IMR-90 (cell line): ENCODE results near the gene NARS2. TPM values are rescaled to one million over a fixed set of nuclear protein-coding genes. Genes with fewer than 3 reads are reported as not detected.

Experiments used
- ATAC-seq: fragments of 200-7000 bp; cut with Tn5 transposase; 2 replicates; pipeline ENCODE4 v1.9.1; 2020; ENCODE audit warnings: low read depth, mild to moderate bottlenecking, moderate library complexity
- BruUV-seq: library from RNA; stranded (reverse); fragments of 400-500 nt; replicated peaks from 2 replicates; lab custom pipeline; 2021; lab: Mats Ljungman, UMichigan
- CTCF ChIA-PET: fragments of 300-600 bp; formaldehyde crosslinking; extraction: SDS; loops from one replicate; lab custom pipeline; 2021; ENCODE audit warnings: antibody characterized with exemption; lab: Yijun Ruan, JAX
- POLR2A ChIA-PET: fragments of 300-600 bp; sonication (Branson Sonifier 250); formaldehyde crosslinking; loops from one replicate; lab custom pipeline; 2022; ENCODE audit warnings: antibody characterized with exemption; ENCODE audit not compliant: unreplicated experiment; lab: Charles Lee
- DNase-seq: peaks from one replicate; pipeline ENCODE4 v3.0.0; 2013
- H2AFZ ChIP-seq: replicated peaks from 2 replicates; pipeline ENCODE3; 2013; ENCODE audit warnings: low read length, mild to moderate bottlenecking; ENCODE audit not compliant: poor library complexity
- H2AK5ac ChIP-seq: 2 replicates; pipeline ENCODE4 v1.6.1; 2013; ENCODE audit warnings: low read depth, low read length, inconsistent platforms
- H2AK9ac ChIP-seq: replicated peaks from 2 replicates; pipeline ENCODE3; 2013; ENCODE audit warnings: mild to moderate bottlenecking, low read depth, low read length, moderate library complexity; ENCODE audit not compliant: poor library complexity
- H2BK120ac ChIP-seq: 2 replicates; pipeline ENCODE4 v1.6.1; 2013; ENCODE audit warnings: low read depth, low read length, inconsistent platforms
- H2BK15ac ChIP-seq: 3 replicates; pipeline ENCODE4 v1.6.1; 2013; ENCODE audit warnings: low read depth, low read length, inconsistent platforms
- H2BK20ac ChIP-seq: 2 replicates; pipeline ENCODE4 v1.6.1; 2013; ENCODE audit warnings: low read depth, mild to moderate bottlenecking, inconsistent platforms, low read length, moderate library complexity
- H2BK5ac ChIP-seq: 2 replicates; pipeline ENCODE4 v1.6.1; 2013; ENCODE audit warnings: mild to moderate bottlenecking, low read depth, low read length, inconsistent platforms; ENCODE audit not compliant: poor library complexity, severe bottlenecking
- H3K14ac ChIP-seq: replicated peaks from 2 replicates; pipeline ENCODE4 v1.6.1; 2013; ENCODE audit warnings: low read depth, low read length, inconsistent platforms
- H3K18ac ChIP-seq: 2 replicates; pipeline ENCODE4 v1.6.1; 2013; ENCODE audit warnings: low read depth, low read length, control low read depth
- H3K23ac ChIP-seq: 2 replicates; pipeline ENCODE4 v1.6.1; 2013; ENCODE audit warnings: low read depth, low read length, inconsistent platforms
- H3K27ac ChIP-seq: 2 replicates; pipeline ENCODE4 v1.5.1; 2013; ENCODE audit warnings: mild to moderate bottlenecking, control low read depth, low read length; ENCODE audit not compliant: insufficient read depth
- H3K27me3 ChIP-seq: 2 replicates; pipeline ENCODE4 v1.6.1; 2013; ENCODE audit warnings: low read length; ENCODE audit not compliant: control insufficient read depth, insufficient read depth
- H3K36me3 ChIP-seq: 2 replicates; pipeline ENCODE4 v1.6.1; 2013; ENCODE audit warnings: low read length, mixed read lengths; ENCODE audit not compliant: control insufficient read depth, insufficient read depth
- H3K4ac ChIP-seq: 2 replicates; pipeline ENCODE4 v1.6.1; 2013; ENCODE audit warnings: low read depth, low read length, inconsistent platforms
- H3K4me1 ChIP-seq: 2 replicates; pipeline ENCODE4 v1.6.1; 2013; ENCODE audit warnings: low read length, mixed read lengths; ENCODE audit not compliant: control insufficient read depth, insufficient read depth
- H3K4me2 ChIP-seq: 2 replicates; pipeline ENCODE4 v1.6.1; 2013; ENCODE audit warnings: low read depth, mild to moderate bottlenecking, control low read depth, low read length, moderate library complexity
- H3K4me3 ChIP-seq: 2 replicates; pipeline ENCODE4 v1.5.1; 2013; ENCODE audit warnings: low read depth, mild to moderate bottlenecking, control low read depth, low read length, moderate library complexity; ENCODE audit not compliant: insufficient read depth
- H3K56ac ChIP-seq: 2 replicates; pipeline ENCODE4 v1.6.1; 2013; ENCODE audit warnings: low read length, inconsistent platforms; ENCODE audit not compliant: insufficient read depth; ENCODE audit errors: extremely low read depth
- H3K79me1 ChIP-seq, 2 experiments: 2 replicates each; pipeline ENCODE4 v1.6.1; 2013; ENCODE audit warnings: low read length in 2 of 2, inconsistent platforms in 1 of 2, low read depth in 1 of 2
- H3K9ac ChIP-seq: 2 replicates; pipeline ENCODE4 v1.6.1; 2013; ENCODE audit warnings: low read depth, low read length, control low read depth
- H3K9me1 ChIP-seq: 2 replicates; pipeline ENCODE4 v1.6.1; 2013; ENCODE audit warnings: low read length, inconsistent platforms; ENCODE audit not compliant: insufficient read depth
- H3K9me3 ChIP-seq: 2 replicates; pipeline ENCODE4 v1.6.1; 2013; ENCODE audit warnings: low read length; ENCODE audit not compliant: control insufficient read depth, insufficient read depth
- H4K20me1 ChIP-seq: 2 replicates; pipeline ENCODE4 v1.6.1; 2013; ENCODE audit warnings: low read length, inconsistent platforms; ENCODE audit not compliant: insufficient read depth
- H4K5ac ChIP-seq: 2 replicates; pipeline ENCODE4 v1.6.1; 2013; ENCODE audit warnings: mild to moderate bottlenecking, low read depth, low read length, control low read depth
- H4K8ac ChIP-seq, 2 experiments: 2 replicates each; pipeline ENCODE4 v1.6.1; 2013; ENCODE audit warnings: low read depth in 2 of 2, low read length in 2 of 2, control low read depth in 1 of 2, inconsistent platforms in 1 of 2
- H4K91ac ChIP-seq: 2 replicates; pipeline ENCODE4 v1.6.1; 2013; ENCODE audit warnings: low read depth, low read length, inconsistent platforms; ENCODE audit not compliant: insufficient read depth
- BHLHE40 ChIP-seq: fragments of 150-350 bp; IDR thresholded peaks from 2 replicates; pipeline ENCODE4 v1.6.1; 2016; ENCODE audit warnings: mild to moderate bottlenecking, low read depth, low read length
- CEBPB ChIP-seq: IDR thresholded peaks from 2 replicates; pipeline ENCODE4 v1.6.1; 2012; ENCODE audit warnings: low read depth, low read length, improper control_type of control experiment
- CHD1 ChIP-seq: IDR thresholded peaks from 2 replicates; pipeline ENCODE4 v1.6.1; 2012; ENCODE audit warnings: low read depth, low read length, improper control_type of control experiment
- CTCF ChIP-seq: conservative IDR thresholded peaks from 2 replicates; pipeline ENCODE4 v1.5.1; 2012; ENCODE audit warnings: mild to moderate bottlenecking, low read depth, low read length, improper control_type of control experiment
- ELK1 ChIP-seq: fragments of 150-350 bp; IDR thresholded peaks from 2 replicates; pipeline ENCODE4 v1.6.1; 2016; ENCODE audit warnings: low read depth, mild to moderate bottlenecking, low read length, moderate library complexity, borderline replicate concordance
- FOS ChIP-seq: fragments of 150-350 bp; IDR thresholded peaks from 2 replicates; pipeline ENCODE4 v1.6.1; 2016; ENCODE audit warnings: low read depth, low read length
- MAFK ChIP-seq: IDR thresholded peaks from 2 replicates; pipeline ENCODE4 v1.6.1; 2012; ENCODE audit warnings: low read depth, low read length, improper control_type of control experiment
- MAZ ChIP-seq: IDR thresholded peaks from 2 replicates; pipeline ENCODE4 v1.6.1; 2012; ENCODE audit warnings: low read depth, mild to moderate bottlenecking, low read length, improper control_type of control experiment, moderate library complexity, borderline replicate concordance
- MXI1 ChIP-seq: IDR thresholded peaks from 2 replicates; pipeline ENCODE4 v1.6.1; 2012; ENCODE audit warnings: low read depth, mild to moderate bottlenecking, low read length, moderate library complexity, borderline replicate concordance
- NFE2L2 ChIP-seq: fragments of 150-350 bp; IDR thresholded peaks from 2 replicates; pipeline ENCODE4 v1.6.1; 2016; ENCODE audit warnings: low read depth, mild to moderate bottlenecking, low read length
- POLR2A ChIP-seq: IDR thresholded peaks from 2 replicates; pipeline ENCODE4 v1.6.1; 2012; ENCODE audit warnings: mild to moderate bottlenecking, low read depth, low read length
- RAD21 ChIP-seq: IDR thresholded peaks from 2 replicates; pipeline ENCODE4 v1.6.1; 2012; ENCODE audit warnings: low read length, improper control_type of control experiment
- RCOR1 ChIP-seq: IDR thresholded peaks from 2 replicates; pipeline ENCODE4 v1.6.1; 2012; ENCODE audit warnings: mild to moderate bottlenecking, low read length, improper control_type of control experiment; ENCODE audit not compliant: insufficient replicate concordance
- RFX5 ChIP-seq: IDR thresholded peaks from 2 replicates; pipeline ENCODE4 v1.8.0; 2012; ENCODE audit warnings: low read depth, mild to moderate bottlenecking, low read length, moderate library complexity
- SMC3 ChIP-seq: fragments of 150-350 bp; IDR thresholded peaks from 2 replicates; pipeline ENCODE4 v1.6.1; 2016; ENCODE audit warnings: low read depth, mild to moderate bottlenecking, antibody characterized with exemption, low read length, moderate library complexity
- USF2 ChIP-seq: fragments of 150-350 bp; IDR thresholded peaks from 2 replicates; pipeline ENCODE4 v1.6.1; 2017; ENCODE audit warnings: mild to moderate bottlenecking, antibody characterized with exemption, low read length, low read depth
- WGBS, 2 experiments: methylation state at CpG; one replicate each; pipeline versions ENCODE4 v1.1.5 to v1.1.7; 2013; ENCODE audit warnings: missing lambda C conversion rate in 2 of 2; ENCODE audit not compliant: insufficient read length in 1 of 2; ENCODE audit errors: extremely low coverage in 2 of 2; 5-methylcytosine and 5-hydroxymethylcytosine counted together
- dilution Hi-C: fragments of 300-500 bp; cut with HindIII; formaldehyde crosslinking; loops from one replicate; pipeline ENCODE4 v1.14.3; 2018; ENCODE audit warnings: low sequenced_read_pairs; ENCODE audit not compliant: unreplicated experiment
- in situ Hi-C: fragments of 300-500 bp; cut with MboI; formaldehyde crosslinking; loops from 3 replicates; pipeline ENCODE4 v1.14.3; 2019; ENCODE audit warnings: low sequenced_read_pairs, inconsistent platforms, mixed read lengths
- intact Hi-C: fragments of 100-400 bp; cut with micrococcal nuclease; formaldehyde crosslinking; loops from 2 replicates; pipeline ENCODE4 v1.10.0; 2022
- polyA plus RNA-seq, 3 experiments: library from polyadenylated mRNA; depleted of rRNA; stranded (reverse); fragments of >200 nt; gene quantifications; 2 replicates each; pipeline ENCODE4 v1.2.3, GENCODE V29; 2012; ENCODE audit warnings: low replicate concordance in 1 of 3
- total RNA-seq: library from RNA; depleted of rRNA; stranded (reverse); fragments of >200 nt; gene quantifications from 2 replicates; pipeline ENCODE4 v1.2.3, GENCODE V29; 2012

The NARS2 gene
- total and polyA plus RNA-seq, 2 of the 4 experiments (the other 2 are of a cell fraction): 8.0 to 15.8 TPM

- no peak overlapping the region for H2BK120ac ChIP-seq
- no peak overlapping the region for H2AK9ac ChIP-seq
- no peak overlapping the region for H4K91ac ChIP-seq
- no peak overlapping the region for H3K23ac ChIP-seq
- no peaks in the 10 kb centered on the region for H4K20me1 ChIP-seq
- peaks cover 6% of the 10 kb centered on the region for H3K9me1 ChIP-seq
- no peak overlapping the region for H2AK5ac ChIP-seq
- no peak overlapping the region for H2BK15ac ChIP-seq
- H3K4ac ChIP-seq: no peak overlapping the region
- no peak overlapping the region for H3K9ac ChIP-seq
- peaks cover 5% of the 10 kb centered on the region for H3K4me1 ChIP-seq
- H3K36me3 ChIP-seq: peaks cover 2% of the 10 kb centered on the region; the same call in 1 of the 2 replicates
- no peak overlapping the region for H3K14ac ChIP-seq
- H3K18ac ChIP-seq: no peak overlapping the region
- dilution Hi-C loops: no loop called here
- H4K5ac ChIP-seq: no peak overlapping the region
- BruUV-seq: no TSS peak
- CTCF ChIA-PET: no interaction called here
- H2BK20ac ChIP-seq: no peak overlapping the region
- DNase-seq: no peak
- H3K27me3 ChIP-seq: no peaks in the 10 kb centered on the region
- in situ Hi-C loops: no loop called here
- ATAC-seq: no peak
- POLR2A ChIA-PET: no interaction called here
- no peak overlapping the region for H3K56ac ChIP-seq
- H3K27ac ChIP-seq: no peak overlapping the region
- no peaks in the 10 kb centered on the region for H3K9me3 ChIP-seq
- no peak overlapping the region for H3K4me3 ChIP-seq
- no CpG with 5 or more reads among the region's 2 CpGs for WGBS, 2 experiments
- H4K8ac ChIP-seq: no peak overlapping the region
- H2BK5ac ChIP-seq: no peak overlapping the region
- no peak overlapping the region for H3K4me2 ChIP-seq
- TF ChIP-seq BHLHE40 (no peak), RFX5 (no peak), RCOR1 (no peak), MAZ (no peak), USF2 (no peak), CEBPB (no peak), MAFK (no peak), FOS (no peak), MXI1 (no peak), NFE2L2 (no peak), RAD21 (no peak), ELK1 (no peak), SMC3 (no peak), POLR2A (no peak), CHD1 (no peak), CTCF (no peak)
- H2AFZ ChIP-seq: no peak overlapping the region
- intact Hi-C loops: no loop called here
- H3K79me1 ChIP-seq: peaks cover 0 to 18% of the 10 kb centered on the region in 2 experiments; a peak in 2 of 4 replicates
Measured at GRCh38 chr11:78540256-78540655, 34.4 kb downstream of the NARS2 start.
